Measurements from ENCODE around the gene FEM1A. TPM values are rescaled to one million over a fixed set of nuclear protein-coding genes. Genes with fewer than 3 reads are reported as not detected.
"Not testable (repeated sequence)": the region's sequence is repeated elsewhere in the genome, so short reads cannot be mapped to it uniquely, and the experiment has no call there.

Gene FEM1A
- total RNA-seq, result 10 to 100 TPM; 10.2 to 10.3 TPM

GRCh38 chr19:4791183-4792018, at the start of gene FEM1A:
FEM1A (plus strand) TSS chr19:4791734; CDS start chr19:4791855, 121 bp downstream.
- peak; percentile 99 for DNase-seq
- ChIA-PET CTCF (interaction anchor here (0.5 to 4.4 kb wide), 57 partner anchors 9 to 1029 kb away, joined by 3 to 93 read pairs (median 4); partner anchors contain the start of genes CHAF1A, DPP9, HDGFL2 and KDM4B), POLR2A (interaction anchor here (0.6 to 2.7 kb wide), 15 partner anchors 9 to 831 kb away, joined by 3 to 16 read pairs (median 3); partner anchors contain the start of genes DPP9, KDM4B, PLIN3 and SAFB)
- peak within 1 kb of the TSS; percentile 80 for H3K4me3 Mint-ChIP-seq
- H3K9me3 Mint-ChIP-seq, result no peaks in the 10 kb centered on the region
- peaks cover 38% of the 10 kb centered on the region for H3K4me1 Mint-ChIP-seq
- H3K27me3 Mint-ChIP-seq, result no peaks in the 10 kb centered on the region
- peak within 1 kb of the TSS; percentile 86 for H3K27ac Mint-ChIP-seq
- H3K36me3 Mint-ChIP-seq (ENCODE audit: low read depth), result peaks cover 28% of the 10 kb centered on the region

GRCh38 chr19:4742723-4743646, 48.5 kb upstream of the FEM1A start:
- CTCF ChIA-PET, result no interaction called here
- no peaks in the 10 kb centered on the region for H3K36me3 Mint-ChIP-seq (ENCODE audit: low read depth)
- POLR2A ChIA-PET, result no interaction called here

GRCh38 chr19:4744451-4745174, 46.9 kb upstream of the FEM1A start:
- Mint-ChIP-seq H3K27ac (no peak overlapping the region), H3K27me3 (peaks cover 19% of the 10 kb centered on the region), H3K36me3 (ENCODE audit: low read depth) (no peaks in the 10 kb centered on the region), H3K4me1 (peaks cover 2% of the 10 kb centered on the region), H3K9me3 (no peaks in the 10 kb centered on the region), H3K4me3 (no peak overlapping the region)
- DNase-seq, result no peak
- CTCF ChIA-PET, result interaction anchor here (1.6 kb wide), 1 partner anchor 46 kb away, joined by 4 read pairs; no protein-coding TSS in a partner anchor
- POLR2A ChIA-PET, result no interaction called here

More at GRCh38 chr19:4742723-4743646, 48.5 kb upstream of the FEM1A start:
- H3K27ac Mint-ChIP-seq, result no peak overlapping the region
- H3K27me3 Mint-ChIP-seq, result peaks cover 17% of the 10 kb centered on the region
- H3K9me3 Mint-ChIP-seq, result no peaks in the 10 kb centered on the region
- peaks cover 2% of the 10 kb centered on the region for H3K4me1 Mint-ChIP-seq
- no peak for DNase-seq
- no peak overlapping the region for H3K4me3 Mint-ChIP-seq

DNA sequence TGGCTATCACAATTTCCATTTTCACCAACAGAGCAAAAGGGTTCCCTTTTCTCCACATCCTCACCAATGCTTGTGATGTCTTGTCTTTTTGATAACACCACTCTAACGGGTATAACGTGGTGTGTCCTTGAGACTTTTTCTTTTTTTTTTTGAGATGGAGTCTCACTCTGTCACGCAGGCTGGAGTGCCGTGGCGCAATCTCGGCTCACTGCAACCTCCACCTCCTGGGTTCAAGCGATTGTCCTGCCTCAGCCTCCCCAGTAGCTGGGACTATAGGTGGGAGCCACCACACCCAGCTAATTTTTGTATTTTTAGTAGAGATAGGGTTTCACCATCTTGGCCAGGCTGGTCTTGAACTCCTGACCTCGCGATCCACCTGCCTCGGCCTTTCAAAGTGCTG, 46.4 kb upstream of the FEM1A start:
- H3K27ac Mint-ChIP-seq; H3K4me3 Mint-ChIP-seq; DNase-seq; H3K9me3 Mint-ChIP-seq; H3K4me1 Mint-ChIP-seq; POLR2A ChIA-PET; H3K36me3 Mint-ChIP-seq (ENCODE audit: low read depth): not testable (repeated sequence)
- H3K27me3 Mint-ChIP-seq, result peaks cover 19% of the 10 kb centered on the region
- CTCF ChIA-PET, result interaction anchor here (1.6 kb wide), 1 partner anchor 46 kb away, joined by 4 read pairs; no protein-coding TSS in a partner anchor

DNA sequence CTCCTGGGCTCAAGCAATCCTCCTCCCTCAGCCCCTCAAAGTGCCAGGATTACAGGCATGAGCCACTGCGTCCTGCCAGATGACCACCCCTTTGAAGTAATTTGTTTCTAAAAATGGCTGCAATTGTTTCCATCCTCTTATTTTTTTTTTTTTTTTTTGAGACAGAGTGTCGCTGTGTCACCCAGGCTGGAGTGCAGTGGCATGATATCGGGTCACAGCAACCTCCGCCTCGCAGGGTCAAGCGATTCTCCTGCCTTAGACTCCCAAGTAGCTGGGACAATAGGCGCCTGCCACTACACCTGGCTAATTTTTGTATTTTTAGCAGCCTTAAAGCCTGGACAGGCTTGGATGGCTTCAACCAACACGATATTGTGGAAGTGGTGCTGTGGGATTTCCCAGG, 45.5 kb upstream of the FEM1A start:
- Mint-ChIP-seq H3K4me1 (peaks cover 2% of the 10 kb centered on the region), H3K9me3 (no peaks in the 10 kb centered on the region), H3K36me3 (ENCODE audit: low read depth) (no peaks in the 10 kb centered on the region), H3K4me3 (no peak overlapping the region), H3K27me3 (peaks cover 19% of the 10 kb centered on the region), H3K27ac (no peak overlapping the region)
- POLR2A ChIA-PET, result no interaction called here
- no peak for DNase-seq
- CTCF ChIA-PET, result no interaction called here

DNA sequence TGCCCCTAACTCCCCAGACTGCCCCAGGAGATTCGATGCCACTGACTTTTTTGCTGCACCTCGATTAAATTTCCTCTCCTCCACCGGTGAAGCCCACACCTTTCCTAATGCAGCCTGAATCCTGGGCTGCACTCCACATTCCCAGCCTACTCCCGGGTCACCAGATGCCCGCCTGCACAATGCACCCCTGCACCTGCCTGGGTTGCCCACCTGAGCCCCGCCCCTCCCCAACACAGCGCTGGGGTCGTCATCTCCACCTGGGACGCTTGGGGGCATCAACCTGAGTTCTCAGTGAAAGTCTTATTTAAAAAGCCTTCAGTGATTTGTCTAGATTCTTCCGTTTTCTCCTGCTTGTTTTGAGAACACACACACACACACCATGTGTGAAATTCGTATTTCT, 43.3 kb upstream of the FEM1A start:
- no peak overlapping the region for H3K27ac Mint-ChIP-seq

DNA sequence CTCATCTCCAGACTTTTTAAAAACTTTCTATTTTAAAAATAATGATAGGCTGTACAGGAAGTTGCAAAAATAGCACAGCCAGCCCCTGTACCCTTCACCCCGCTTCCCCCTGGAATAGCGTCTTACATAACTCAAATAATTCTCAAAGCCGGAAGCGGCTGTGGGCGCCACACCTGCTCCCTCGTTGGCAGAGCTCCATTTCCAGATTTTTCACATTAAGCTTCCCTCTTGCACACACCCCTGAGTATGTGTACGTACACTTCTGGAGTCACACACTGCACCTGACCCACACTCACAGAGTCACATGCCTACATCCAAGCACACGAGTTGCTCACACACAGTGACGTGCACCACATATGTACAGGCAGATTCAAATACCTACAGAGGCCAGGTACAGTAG, 42.9 kb upstream of the FEM1A start:
- Mint-ChIP-seq H3K36me3 (ENCODE audit: low read depth) (no peaks in the 10 kb centered on the region), H3K27ac (no peak overlapping the region), H3K9me3 (no peaks in the 10 kb centered on the region), H3K4me3 (no peak overlapping the region), H3K4me1 (no peaks in the 10 kb centered on the region), H3K27me3 (peaks cover 15% of the 10 kb centered on the region)
- ChIA-PET POLR2A (no interaction called here), CTCF (no interaction called here)
- no peak for DNase-seq

More for the DNA sequence above, 43.3 kb upstream of the FEM1A start:
- Mint-ChIP-seq H3K27me3 (peaks cover 18% of the 10 kb centered on the region), H3K36me3 (ENCODE audit: low read depth) (no peaks in the 10 kb centered on the region), H3K4me1 (peaks cover 1% of the 10 kb centered on the region), H3K9me3 (no peaks in the 10 kb centered on the region), H3K4me3 (no peak overlapping the region)
- POLR2A ChIA-PET, result no interaction called here
- CTCF ChIA-PET, result no interaction called here
- no peak for DNase-seq

GRCh38 chr19:4749870-4750590, 41.5 kb upstream of the FEM1A start:
- no peaks in the 10 kb centered on the region for H3K36me3 Mint-ChIP-seq (ENCODE audit: low read depth)
- no peaks in the 10 kb centered on the region for H3K9me3 Mint-ChIP-seq
- H3K4me3 Mint-ChIP-seq, result no peak overlapping the region
- no peaks in the 10 kb centered on the region for H3K4me1 Mint-ChIP-seq
- CTCF ChIA-PET, result interaction anchor here (1.2 kb wide), 1 partner anchor 41 kb away, joined by 5 read pairs; the partner anchor contains the start of gene FEM1A
- peaks cover 15% of the 10 kb centered on the region for H3K27me3 Mint-ChIP-seq
- no peak overlapping the region for H3K27ac Mint-ChIP-seq
- no peak for DNase-seq
- POLR2A ChIA-PET, result no interaction called here

DNA sequence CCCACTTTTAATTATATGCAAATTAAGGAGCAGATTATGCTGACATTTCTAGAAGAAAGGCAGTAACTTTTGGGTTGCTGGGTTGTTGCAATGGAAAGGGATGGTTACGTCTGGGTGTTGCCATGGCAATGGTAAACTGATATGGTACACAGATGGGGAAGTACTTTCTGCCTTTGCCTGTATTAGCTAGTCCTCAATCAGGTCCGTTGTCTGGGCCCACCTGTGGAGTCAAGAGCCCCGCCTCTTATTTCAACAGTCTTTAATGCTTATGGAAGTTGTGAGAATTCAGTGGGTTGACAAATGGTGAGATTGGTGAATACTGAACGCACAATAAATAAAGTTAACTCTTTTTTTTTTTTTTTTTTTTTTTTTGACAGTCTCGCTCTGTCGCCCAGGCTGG, 37.3 kb upstream of the FEM1A start:
- H3K36me3 Mint-ChIP-seq (ENCODE audit: low read depth), result no peaks in the 10 kb centered on the region
- ChIA-PET POLR2A (no interaction called here), CTCF (interaction anchor here (0.6 kb wide), 1 partner anchor 140 kb away, joined by 3 read pairs; no protein-coding TSS in a partner anchor)
- H3K27ac Mint-ChIP-seq, result no peak overlapping the region
- DNase-seq, result no peak
- no peak overlapping the region for H3K4me3 Mint-ChIP-seq
- H3K9me3 Mint-ChIP-seq, result no peaks in the 10 kb centered on the region
- peaks cover 1% of the 10 kb centered on the region for H3K4me1 Mint-ChIP-seq
- H3K27me3 Mint-ChIP-seq, result peaks cover 9% of the 10 kb centered on the region

DNA sequence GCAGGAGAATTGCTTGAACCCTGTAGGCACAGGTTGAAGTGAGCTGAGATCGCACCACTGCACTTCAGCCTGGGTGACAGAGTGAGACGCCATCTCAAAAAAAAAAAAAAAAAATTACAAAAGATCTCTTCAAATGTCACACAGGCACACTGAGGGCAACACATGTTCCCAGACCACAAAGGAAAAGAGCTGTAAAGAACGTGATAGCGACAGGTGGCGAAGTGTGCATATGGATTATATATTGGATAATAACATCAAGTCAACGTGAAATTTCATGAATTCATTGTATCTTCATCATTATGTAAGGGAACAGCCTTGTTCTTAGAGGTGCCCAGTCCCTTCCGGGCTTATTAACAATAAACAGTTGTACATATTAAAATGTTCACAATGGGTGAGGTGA, 36.1 kb upstream of the FEM1A start:
- Mint-ChIP-seq H3K27me3 (peaks cover 12% of the 10 kb centered on the region), H3K4me3 (no peak overlapping the region), H3K36me3 (ENCODE audit: low read depth) (no peaks in the 10 kb centered on the region), H3K4me1 (peaks cover 8% of the 10 kb centered on the region), H3K9me3 (no peaks in the 10 kb centered on the region), H3K27ac (no peak overlapping the region)
- ChIA-PET CTCF (no interaction called here), POLR2A (no interaction called here)
- no peak for DNase-seq

DNA sequence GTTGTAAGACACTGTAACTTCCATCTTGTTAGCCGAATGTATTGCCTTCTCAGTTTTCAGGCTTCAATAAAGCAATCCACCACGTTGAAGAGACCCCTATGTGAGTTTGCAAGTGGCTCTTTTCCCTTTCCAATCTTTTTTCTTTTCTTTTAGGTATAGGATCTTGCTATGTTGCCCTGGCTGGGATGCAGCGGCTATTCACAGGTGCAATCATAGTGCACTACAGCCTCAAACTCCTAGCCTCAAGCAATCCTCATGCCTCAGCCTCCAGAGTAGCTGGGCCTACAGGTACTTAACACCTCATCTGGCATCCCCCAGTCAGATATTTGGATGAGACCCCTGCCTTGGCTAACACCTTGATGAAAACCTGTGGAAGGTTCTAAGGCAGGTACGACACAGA, 33.5 kb upstream of the FEM1A start:
- H3K4me1 Mint-ChIP-seq, result peaks cover 8% of the 10 kb centered on the region
- ChIA-PET CTCF (no interaction called here), POLR2A (no interaction called here)
- DNase-seq, result no peak
- H3K36me3 Mint-ChIP-seq (ENCODE audit: low read depth), result no peaks in the 10 kb centered on the region
- H3K27me3 Mint-ChIP-seq, result peaks cover 18% of the 10 kb centered on the region
- no peak overlapping the region for H3K4me3 Mint-ChIP-seq
- H3K27ac Mint-ChIP-seq, result no peak overlapping the region
- no peaks in the 10 kb centered on the region for H3K9me3 Mint-ChIP-seq

GRCh38 chr19:4758659-4759058, 32.9 kb upstream of the FEM1A start:
- Mint-ChIP-seq H3K4me1 (peaks cover 8% of the 10 kb centered on the region), H3K9me3 (no peaks in the 10 kb centered on the region), H3K27ac (no peak overlapping the region), H3K36me3 (ENCODE audit: low read depth) (no peaks in the 10 kb centered on the region), H3K4me3 (no peak overlapping the region), H3K27me3 (peaks cover 18% of the 10 kb centered on the region)
- CTCF ChIA-PET, result no interaction called here
- DNase-seq, result no peak
- POLR2A ChIA-PET, result no interaction called here

Data from activated CD4-positive, alpha-beta memory T cell treated with anti-CD3 and anti-CD28 coated beads, Interleukin-2, amount 10 ng/mL, durations not matched to agents 7 days and 5 days (primary cell).